SK-N-SH (cell line): ENCODE measurements around the gene LDLR. TPM values are rescaled to one million over a fixed set of nuclear protein-coding genes. Genes with fewer than 3 reads are reported as not detected.

Experiments used
- CTCF ChIA-PET: fragments of 300-600, 350-600 bp; formaldehyde crosslinking; extraction: SDS; loops from one replicate; lab custom pipeline; 2021; lab: Yijun Ruan, JAX
- POLR2A ChIA-PET: fragments of 350-600 bp; sonication (Branson Sonifier 250); formaldehyde crosslinking; extraction: SDS; loops from one replicate; lab custom pipeline; 2020; ENCODE audit warnings: antibody characterized with exemption, inconsistent platforms; lab: Yijun Ruan, JAX
- DNase-seq: peaks from one replicate; pipeline ENCODE4 v3.0.0; 2012
- H2AFZ ChIP-seq: fragments of 200-600 bp; sonication (generic); 2 replicates; pipeline ENCODE4 v1.8.1; 2016; ENCODE audit warnings: antibody characterized with exemption, mild to moderate bottlenecking, low read depth
- H3F3A ChIP-seq: fragments of 200-600 bp; sonication (generic); replicated peaks from 2 replicates; pipeline ENCODE3; 2016; ENCODE audit warnings: antibody characterized with exemption, mild to moderate bottlenecking; ENCODE audit not compliant: insufficient read depth
- H3K27ac ChIP-seq, 2 experiments: fragments of 200-500 bp in 1 of 2; fragments of 200-600 bp in 1 of 2; sonication (Bioruptor generic) in 1 of 2; sonication (generic), shearing (Covaris generic) in 1 of 2; 2 replicates each; pipeline versions ENCODE4 v1.5.1 to v1.6.1; 2014 to 2016; ENCODE audit warnings: low read depth in 2 of 2, inconsistent platforms in 1 of 2, low read length in 1 of 2, mild to moderate bottlenecking in 1 of 2, mixed read lengths in 1 of 2
- H3K27me3 ChIP-seq: fragments of 200-600 bp; sonication (generic), shearing (Covaris generic); 2 replicates; pipeline ENCODE4 v1.6.1; 2016; ENCODE audit warnings: mixed run types; ENCODE audit not compliant: insufficient read depth
- H3K36me3 ChIP-seq, 2 experiments: fragments of 200-500 bp in 1 of 2; fragments of 200-600 bp in 1 of 2; sonication (Bioruptor generic) in 1 of 2; sonication (generic) in 1 of 2; replicated peaks in 1 of 2; 2 replicates each; pipeline versions ENCODE3 to v1.5.1; 2014 to 2016; ENCODE audit warnings: low read length in 1 of 2, mild to moderate bottlenecking in 1 of 2; ENCODE audit not compliant: insufficient read depth in 2 of 2, control insufficient read depth in 1 of 2
- H3K4me1 ChIP-seq, 2 experiments: fragments of 200-500 bp in 1 of 2; fragments of 200-600 bp in 1 of 2; sonication (Bioruptor generic) in 1 of 2; sonication (generic), shearing (Covaris generic) in 1 of 2; 2 replicates each; pipeline versions ENCODE4 v1.5.1 to v1.6.1; 2014 to 2016; ENCODE audit warnings: low read depth in 1 of 2, low read length in 1 of 2, mixed run types in 1 of 2; ENCODE audit not compliant: insufficient read depth in 2 of 2, control insufficient read depth in 1 of 2
- H3K4me2 ChIP-seq: fragments of 200-600 bp; sonication (generic), shearing (Covaris generic); 2 replicates; pipeline ENCODE4 v1.6.1; 2017; ENCODE audit warnings: mixed run types
- H3K4me3 ChIP-seq, 2 experiments: fragments of 200-500 bp in 1 of 2; fragments of 200-600 bp in 1 of 2; sonication (Bioruptor generic) in 1 of 2; sonication (generic), shearing (Covaris generic) in 1 of 2; 2 replicates each; pipeline versions ENCODE4 v1.5.1 to v1.8.1; 2014 to 2016; ENCODE audit warnings: low read depth in 2 of 2, inconsistent platforms in 1 of 2, low read length in 1 of 2, mild to moderate bottlenecking in 1 of 2, mixed read lengths in 1 of 2, moderate library complexity in 1 of 2
- H3K79me2 ChIP-seq: fragments of 200-600 bp; sonication (generic); 2 replicates; pipeline ENCODE4 v1.8.1; 2017; ENCODE audit warnings: mild to moderate bottlenecking; ENCODE audit not compliant: insufficient read depth
- H3K9ac ChIP-seq: fragments of 200-600 bp; sonication (generic); 2 replicates; pipeline ENCODE4 v1.6.1; 2017; ENCODE audit warnings: mixed run types
- H3K9me2 ChIP-seq: fragments of 200-600 bp; sonication (generic); 2 replicates; pipeline ENCODE4 v1.6.1; 2017; ENCODE audit warnings: mixed run types
- H3K9me3 ChIP-seq: fragments of 200-600 bp; sonication (generic); 2 replicates; pipeline ENCODE4 v1.6.1; 2017; ENCODE audit warnings: mixed run types, mild to moderate bottlenecking, moderate library complexity
- H4K20me1 ChIP-seq: fragments of 200-600 bp; sonication (generic); 2 replicates; pipeline ENCODE4 v1.6.1; 2017; ENCODE audit warnings: mild to moderate bottlenecking, mixed run types; ENCODE audit not compliant: insufficient read depth
- CHD2 ChIP-seq: fragments of 150-350 bp; IDR thresholded peaks from 2 replicates; pipeline ENCODE4 v1.6.1; 2018; ENCODE audit warnings: low read length; ENCODE audit not compliant: partially characterized antibody
- CTCF ChIP-seq: fragments of 200-600 bp; sonication (generic); IDR thresholded peaks from 2 replicates; pipeline ENCODE4 v1.6.1; 2017; ENCODE audit warnings: antibody characterized with exemption, mild to moderate bottlenecking, moderate library complexity
- ELF1 ChIP-seq: IDR thresholded peaks from 2 replicates; pipeline ENCODE4 v1.4.0; 2012
- EP300 ChIP-seq, 2 experiments: IDR thresholded peaks; 2 replicates each; pipeline versions ENCODE4 v1.4.0 to v1.6.1; 2012; ENCODE audit warnings: borderline replicate concordance in 1 of 2, low read depth in 1 of 2, low read length in 1 of 2
- FOSL2 ChIP-seq: IDR thresholded peaks from 2 replicates; pipeline ENCODE4 v1.4.0; 2012; ENCODE audit warnings: low read depth, mild to moderate bottlenecking, moderate library complexity, borderline replicate concordance
- FOXM1 ChIP-seq: IDR thresholded peaks from 2 replicates; pipeline ENCODE4 v1.4.0; 2012; ENCODE audit warnings: low read depth, mild to moderate bottlenecking
- GABPA ChIP-seq: IDR thresholded peaks from 2 replicates; pipeline ENCODE4 v1.4.0; 2012; ENCODE audit warnings: low read depth, mild to moderate bottlenecking
- JUND ChIP-seq: IDR thresholded peaks from 2 replicates; pipeline ENCODE4 v1.4.0; 2012
- MAX ChIP-seq: IDR thresholded peaks from 2 replicates; pipeline ENCODE4 v1.4.0; 2012; ENCODE audit warnings: low read depth
- MXI1 ChIP-seq: IDR thresholded peaks from 2 replicates; pipeline ENCODE4 v1.6.1; 2012; ENCODE audit warnings: mild to moderate bottlenecking, low read depth, low read length, improper control_type of control experiment
- NRF1 ChIP-seq: IDR thresholded peaks from 2 replicates; pipeline ENCODE4 v1.6.1; 2012; ENCODE audit warnings: low read depth, mild to moderate bottlenecking, low read length
- PBX3 ChIP-seq: IDR thresholded peaks from 2 replicates; pipeline ENCODE4; 2012
- RAD21 ChIP-seq: IDR thresholded peaks from 2 replicates; pipeline ENCODE4 v1.6.1; 2012; ENCODE audit warnings: mild to moderate bottlenecking, low read length
- RXRA ChIP-seq: IDR thresholded peaks from 2 replicates; pipeline ENCODE4 v1.4.0; 2012; ENCODE audit warnings: low read depth, mild to moderate bottlenecking, borderline replicate concordance
- SIN3A ChIP-seq: IDR thresholded peaks from 2 replicates; pipeline ENCODE4 v1.6.1; 2012; ENCODE audit warnings: low read depth, mild to moderate bottlenecking, low read length, moderate library complexity, borderline replicate concordance
- TAF1 ChIP-seq: IDR thresholded peaks from 2 replicates; pipeline ENCODE4 v1.6.1; 2012; ENCODE audit warnings: low read depth, mild to moderate bottlenecking, low read length, moderate library complexity, borderline replicate concordance
- TCF12 ChIP-seq: IDR thresholded peaks from 2 replicates; pipeline ENCODE4 v1.4.0; 2012
- WGBS: methylation state at CpG from one replicate; pipeline ENCODE4 v1.1.6; 2017; ENCODE audit warnings: low lambda C conversion rate; 5-methylcytosine and 5-hydroxymethylcytosine counted together
- polyA plus RNA-seq, 3 experiments: library from polyadenylated mRNA; depleted of rRNA; stranded (reverse); fragments of >200 nt; gene quantifications; 2 replicates each; pipeline ENCODE4 v1.2.3, GENCODE V29; 2012
- TF ChIP-seq, protein P1 (sequence below): fragments of 150-350 bp; IDR thresholded peaks from 2 replicates; pipeline ENCODE4 v1.6.1; 2017; ENCODE audit warnings: antibody characterized with exemption, low read length, low read depth, borderline replicate concordance
- TF ChIP-seq, protein P2 (sequence below): IDR thresholded peaks from 2 replicates; pipeline ENCODE4 v1.4.0; 2012; ENCODE audit warnings: low read depth, borderline replicate concordance

LDLR gene
- polyA plus RNA-seq, 1 of the 3 experiments (the other 2 are of a cell fraction): 25.1 TPM

GRCh38 chr19:11091703-11092153, 2.5 kb downstream of the LDLR start:
- Histone ChIP-seq H3K79me2 (peaks cover 70% of the 10 kb centered on the region), H3F3A (peaks cover 53% of the 10 kb centered on the region), H3K4me3 (peak overlapping the region in 1 of 2 experiments; percentile 67; a peak in 1 of 4 replicates), H4K20me1 (no peaks in the 10 kb centered on the region; the same call in 1 of the 2 replicates), H2AFZ (no peak overlapping the region), H3K36me3 (peaks cover 0 to 6% of the 10 kb centered on the region in 2 experiments), H3K27me3 (no peaks in the 10 kb centered on the region), H3K9me2 (no peaks in the 10 kb centered on the region), H3K4me2 (peak overlapping the region; percentile 97), H3K4me1 (peaks cover 7 to 32% of the 10 kb centered on the region in 2 experiments), H3K27ac (peak overlapping the region; percentile 29 to 83; a peak in 3 of 4 replicates), H3K9me3 (no peaks in the 10 kb centered on the region), H3K9ac (peak overlapping the region; percentile 96)
- DNase-seq: no peak
- TF ChIP-seq, protein P1, sequence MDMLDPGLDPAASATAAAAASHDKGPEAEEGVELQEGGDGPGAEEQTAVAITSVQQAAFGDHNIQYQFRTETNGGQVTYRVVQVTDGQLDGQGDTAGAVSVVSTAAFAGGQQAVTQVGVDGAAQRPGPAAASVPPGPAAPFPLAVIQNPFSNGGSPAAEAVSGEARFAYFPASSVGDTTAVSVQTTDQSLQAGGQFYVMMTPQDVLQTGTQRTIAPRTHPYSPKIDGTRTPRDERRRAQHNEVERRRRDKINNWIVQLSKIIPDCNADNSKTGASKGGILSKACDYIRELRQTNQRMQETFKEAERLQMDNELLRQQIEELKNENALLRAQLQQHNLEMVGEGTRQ: no peak
- 0 out of 2 replicates have a peak, but pooled peaks have one; percentile 15 for TF ChIP-seq PBX3
- TF ChIP-seq GABPA: 0 out of 2 replicates have a peak, but pooled peaks have one; percentile 12
- no peak for TF ChIP-seq FOXM1
- 0 out of 2 replicates have a peak, but pooled peaks have one; percentile 10 for TF ChIP-seq TCF12
- TF ChIP-seq CTCF: no peak
- TF ChIP-seq MAX: peak; percentile 41; the same call in 1 of the 2 replicates
- no peak for TF ChIP-seq NRF1
- TF ChIP-seq JUND: peak; percentile 35
- TF ChIP-seq ELF1: no peak
- TF ChIP-seq FOSL2: peak; percentile 59; the same call in 1 of the 2 replicates
- CTCF ChIA-PET: interaction anchor here (1.5 to 7.6 kb wide), 3 partner anchors 34 to 155 kb away, joined by 3 to 47 read pairs (median 5); no protein-coding TSS in a partner anchor
- POLR2A ChIA-PET: no interaction called here
- 37% methylated on average over 8 of the region's 8 CpGs for WGBS

DNA sequence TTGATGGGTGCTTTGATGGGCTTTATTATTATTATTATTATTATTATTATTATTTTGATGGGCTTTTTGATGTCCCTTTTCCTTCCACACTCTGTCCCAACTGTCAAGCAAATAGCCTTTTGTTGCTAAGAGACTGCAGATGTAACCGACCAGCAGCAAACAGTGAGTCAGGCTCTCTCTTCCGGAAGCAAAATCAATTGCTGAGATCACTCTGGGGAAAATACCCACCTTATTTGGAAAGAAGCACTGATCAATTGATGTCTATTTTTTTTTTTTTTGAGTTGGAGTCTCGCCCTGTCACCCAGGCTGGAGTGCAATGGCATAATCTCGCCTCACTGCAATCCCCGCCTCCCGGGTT, 2.9 kb downstream of the LDLR start:
- Histone ChIP-seq H3K4me1 (peaks cover 7 to 33% of the 10 kb centered on the region in 2 experiments), H3K9ac (peak overlapping the region; percentile 96; the same call in 1 of the 2 replicates), H3K27me3 (no peaks in the 10 kb centered on the region), H3K9me3 (no peaks in the 10 kb centered on the region), H3K79me2 (peaks cover 73% of the 10 kb centered on the region), H3F3A (peaks cover 53% of the 10 kb centered on the region), H3K27ac (peak overlapping the region; percentile 29 to 83; a peak in 3 of 4 replicates), H3K4me2 (no peak overlapping the region), H2AFZ (no peak overlapping the region), H3K9me2 (no peaks in the 10 kb centered on the region), H3K4me3 (no peak overlapping the region), H3K36me3 (peaks cover 0 to 8% of the 10 kb centered on the region in 2 experiments), H4K20me1 (no peaks in the 10 kb centered on the region; the same call in 1 of the 2 replicates)
- CTCF ChIA-PET: interaction anchor here (0.9 to 7.6 kb wide), 4 partner anchors 19 to 155 kb away, joined by 3 to 47 read pairs (median 4); no protein-coding TSS in a partner anchor
- WGBS: 57% methylated on average over 6 of the region's 6 CpGs
- no peak for TF ChIP-seq CHD2
- no peak for TF ChIP-seq PBX3
- no peak for TF ChIP-seq RAD21
- TF ChIP-seq TAF1: no peak
- no peak for TF ChIP-seq RXRA
- TF ChIP-seq, protein P2, sequence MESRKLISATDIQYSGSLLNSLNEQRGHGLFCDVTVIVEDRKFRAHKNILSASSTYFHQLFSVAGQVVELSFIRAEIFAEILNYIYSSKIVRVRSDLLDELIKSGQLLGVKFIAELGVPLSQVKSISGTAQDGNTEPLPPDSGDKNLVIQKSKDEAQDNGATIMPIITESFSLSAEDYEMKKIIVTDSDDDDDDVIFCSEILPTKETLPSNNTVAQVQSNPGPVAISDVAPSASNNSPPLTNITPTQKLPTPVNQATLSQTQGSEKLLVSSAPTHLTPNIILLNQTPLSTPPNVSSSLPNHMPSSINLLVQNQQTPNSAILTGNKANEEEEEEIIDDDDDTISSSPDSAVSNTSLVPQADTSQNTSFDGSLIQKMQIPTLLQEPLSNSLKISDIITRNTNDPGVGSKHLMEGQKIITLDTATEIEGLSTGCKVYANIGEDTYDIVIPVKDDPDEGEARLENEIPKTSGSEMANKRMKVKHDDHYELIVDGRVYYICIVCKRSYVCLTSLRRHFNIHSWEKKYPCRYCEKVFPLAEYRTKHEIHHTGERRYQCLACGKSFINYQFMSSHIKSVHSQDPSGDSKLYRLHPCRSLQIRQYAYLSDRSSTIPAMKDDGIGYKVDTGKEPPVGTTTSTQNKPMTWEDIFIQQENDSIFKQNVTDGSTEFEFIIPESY: no peak
- no peak for TF ChIP-seq MXI1
- no peak for TF ChIP-seq EP300 (IDR thresholded peaks at IDR 0.05; ENCODE audit: borderline replicate concordance in 1 of 2, low read depth in 1 of 2, low read length in 1 of 2)
- no peak for TF ChIP-seq SIN3A
- no peak for TF ChIP-seq TCF12
- POLR2A ChIA-PET: no interaction called here
- no peak for DNase-seq
